Measurements from ENCODE around the gene UBE3C. TPM values are rescaled to one million over a fixed set of nuclear protein-coding genes. Genes with fewer than 3 reads are reported as not detected.

The UBE3C gene
- total and polyA plus RNA-seq, 2 experiments from 2014 or later, result 30.8 to 92.7 TPM

DNA sequence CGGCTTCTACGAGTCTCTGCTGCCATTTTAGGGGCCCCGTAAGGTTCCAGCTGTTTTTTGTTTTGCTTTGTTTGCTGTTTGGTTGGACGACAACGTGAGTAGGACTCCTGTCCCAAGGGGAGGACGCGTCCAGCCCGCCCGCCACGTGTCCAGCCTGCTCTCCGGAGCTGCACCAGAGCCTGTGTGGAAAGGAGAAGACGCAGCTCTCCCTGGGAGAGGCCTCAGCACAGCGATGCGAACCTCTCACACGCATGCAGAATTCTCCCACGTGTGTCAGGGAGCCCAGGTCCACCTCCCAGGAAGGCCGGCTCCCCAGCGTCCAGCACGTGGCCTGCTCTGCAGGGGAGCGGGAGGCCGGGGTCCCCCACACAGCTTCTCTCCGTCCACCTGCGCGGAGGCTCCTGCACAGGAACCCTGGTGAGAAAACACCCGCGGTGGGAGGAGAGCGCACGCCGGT, 161.7 kb downstream of the UBE3C start:
- Histone ChIP-seq H3F3A (ENCODE audit: insufficient read depth) (no peaks in the 10 kb centered on the region), H3K9ac (no peak overlapping the region), H3K4me2 (ENCODE audit: unreplicated experiment) (no peak overlapping the region), H4K20me1 (ENCODE audit: insufficient read depth) (no peaks in the 10 kb centered on the region), H3K9me2 (ENCODE audit: insufficient read depth) (no peaks in the 10 kb centered on the region), H2AFZ (no peak overlapping the region), H3K4me1 (ENCODE audit: insufficient read depth) (peaks cover 5% of the 10 kb centered on the region; the same call in 1 of the 2 replicates), H3K36me3 (ENCODE audit: low read depth) (no peaks in the 10 kb centered on the region), H3K27ac (no peak overlapping the region), H3K4me3 (no peak overlapping the region), H3K79me2 (ENCODE audit: insufficient read depth) (no peaks in the 10 kb centered on the region), H3K9me3 (ENCODE audit: low read depth) (no peaks in the 10 kb centered on the region), H3K27me3 (replicated peaks; ENCODE audit: insufficient read depth) (no peaks in the 10 kb centered on the region)
- DNase-seq, result no peak
- in situ Hi-C loops (cut with MboI), result no loop called here
- 88 to 89% methylated on average over 29 of the region's 29 CpGs for WGBS, 2 experiments (ENCODE audit: low coverage in 1 of 2, low lambda C conversion rate in 2 of 2, missing lambda C conversion rate in 2 of 2)
- TF ChIP-seq EZH2 (IDR thresholded peaks at IDR 0.05; ENCODE audit: insufficient read depth, poor library complexity, severe bottlenecking) (no peak), EZH2phosphoT487 (IDR thresholded peaks at IDR 0.05; ENCODE audit: insufficient read depth, low read depth) (no peak)

DNA sequence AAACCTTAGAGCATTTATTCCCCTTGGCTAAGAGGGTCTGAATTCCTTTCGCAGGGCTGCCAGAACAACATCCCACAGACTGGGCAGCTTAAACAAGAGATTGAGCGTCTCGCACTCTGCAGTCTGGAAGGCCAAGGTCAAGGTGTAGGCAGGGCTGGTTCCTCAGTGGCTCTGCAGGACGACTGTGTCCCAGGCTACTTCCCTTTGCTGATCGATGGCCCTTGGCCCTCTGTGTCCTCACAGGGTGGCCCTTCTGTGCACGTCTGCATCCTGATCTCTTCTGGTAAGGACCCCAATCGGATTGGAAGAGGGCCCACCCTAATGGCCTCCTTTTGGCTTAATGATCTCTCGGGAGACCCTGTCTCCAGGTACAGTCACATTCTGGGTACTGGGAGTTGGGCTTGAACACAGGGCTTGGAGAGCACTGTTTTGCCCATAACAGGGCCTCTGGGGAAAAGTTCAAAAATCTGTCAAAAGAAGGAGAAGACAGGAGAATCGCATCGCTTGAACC, 162.9 kb downstream of the UBE3C start:
- H3K27me3 ChIP-seq (replicated peaks; ENCODE audit: insufficient read depth), result no peaks in the 10 kb centered on the region
- H3K27ac ChIP-seq, result peak overlapping the region; percentile 60
- peak overlapping the region; percentile 48 for H3K9ac ChIP-seq
- 79 to 83% methylated on average over 10 of the region's 10 CpGs for WGBS, 2 experiments (ENCODE audit: low coverage in 1 of 2, low lambda C conversion rate in 2 of 2, missing lambda C conversion rate in 2 of 2)
- H3K9me3 ChIP-seq (ENCODE audit: low read depth), result no peaks in the 10 kb centered on the region
- TF ChIP-seq EZH2 (IDR thresholded peaks at IDR 0.05; ENCODE audit: insufficient read depth, poor library complexity, severe bottlenecking) (no peak), EZH2phosphoT487 (IDR thresholded peaks at IDR 0.05; ENCODE audit: insufficient read depth, low read depth) (no peak)
- DNase-seq, result no peak
- in situ Hi-C loops (cut with MboI), result no loop called here
- no peaks in the 10 kb centered on the region for H3K36me3 ChIP-seq (ENCODE audit: low read depth)
- H3K9me2 ChIP-seq (ENCODE audit: insufficient read depth), result no peaks in the 10 kb centered on the region
- no peaks in the 10 kb centered on the region for H3K79me2 ChIP-seq (ENCODE audit: insufficient read depth)
- H2AFZ ChIP-seq, result peak overlapping the region; percentile 69
- no peak overlapping the region for H3K4me2 ChIP-seq (ENCODE audit: unreplicated experiment)
- H3F3A ChIP-seq (ENCODE audit: insufficient read depth), result no peaks in the 10 kb centered on the region
- no peak overlapping the region for H3K4me3 ChIP-seq
- H3K4me1 ChIP-seq (ENCODE audit: insufficient read depth), result peaks cover 5% of the 10 kb centered on the region; the same call in 1 of the 2 replicates
- H4K20me1 ChIP-seq (ENCODE audit: insufficient read depth), result no peaks in the 10 kb centered on the region

GRCh38 chr7:157306846-157307838, 168.4 kb downstream of the UBE3C start:
- H3K36me3 ChIP-seq (ENCODE audit: low read depth), result no peaks in the 10 kb centered on the region
- no peaks in the 10 kb centered on the region for H4K20me1 ChIP-seq (ENCODE audit: insufficient read depth)
- TF ChIP-seq EZH2phosphoT487 (IDR thresholded peaks at IDR 0.05; ENCODE audit: insufficient read depth, low read depth), result no peak
- no peak for TF ChIP-seq EZH2 (IDR thresholded peaks at IDR 0.05; ENCODE audit: insufficient read depth, poor library complexity, severe bottlenecking)
- H3K4me3 ChIP-seq, result no peak overlapping the region
- H3K27me3 ChIP-seq (replicated peaks; ENCODE audit: insufficient read depth), result no peaks in the 10 kb centered on the region
- in situ Hi-C loops (cut with MboI), result no loop called here
- no peaks in the 10 kb centered on the region for H3K79me2 ChIP-seq (ENCODE audit: insufficient read depth)
- H3K4me1 ChIP-seq (ENCODE audit: insufficient read depth), result peaks cover 25% of the 10 kb centered on the region
- WGBS, 2 experiments (ENCODE audit: low coverage in 1 of 2, low lambda C conversion rate in 2 of 2, missing lambda C conversion rate in 2 of 2), result 88 to 89% methylated on average over 27 of the region's 27 CpGs
- H3K9me2 ChIP-seq (ENCODE audit: insufficient read depth), result no peaks in the 10 kb centered on the region
- no peak for DNase-seq
- peaks cover 25% of the 10 kb centered on the region for H3F3A ChIP-seq (ENCODE audit: insufficient read depth)
- no peak overlapping the region for H3K27ac ChIP-seq
- H2AFZ ChIP-seq, result no peak overlapping the region; the same call in 1 of the 2 replicates
- H3K9ac ChIP-seq, result no peak overlapping the region
- no peak overlapping the region for H3K4me2 ChIP-seq (ENCODE audit: unreplicated experiment)
- H3K9me3 ChIP-seq (ENCODE audit: low read depth), result no peaks in the 10 kb centered on the region

GRCh38 chr7:157309988-157310668, 171.4 kb downstream of the UBE3C start:
- in situ Hi-C loops (cut with MboI), result no loop called here
- H3K4me3 ChIP-seq, result peak overlapping the region; percentile 29

More at GRCh38 chr7:157309988-157310668, 171.4 kb downstream of the UBE3C start:
- peaks cover 23% of the 10 kb centered on the region for H3K4me1 ChIP-seq (ENCODE audit: insufficient read depth)
- peaks cover 25% of the 10 kb centered on the region for H3F3A ChIP-seq (ENCODE audit: insufficient read depth)
- no peaks in the 10 kb centered on the region for H3K79me2 ChIP-seq (ENCODE audit: insufficient read depth)
- peak; percentile 96 for DNase-seq
- TF ChIP-seq EZH2 (IDR thresholded peaks at IDR 0.05; ENCODE audit: insufficient read depth, poor library complexity, severe bottlenecking) (no peak), EZH2phosphoT487 (IDR thresholded peaks at IDR 0.05; ENCODE audit: insufficient read depth, low read depth) (no peak)
- H4K20me1 ChIP-seq (ENCODE audit: insufficient read depth), result no peaks in the 10 kb centered on the region
- no peaks in the 10 kb centered on the region for H3K9me3 ChIP-seq (ENCODE audit: low read depth)
- no peaks in the 10 kb centered on the region for H3K27me3 ChIP-seq (replicated peaks; ENCODE audit: insufficient read depth)
- peak overlapping the region; percentile 92 for H3K27ac ChIP-seq
- H3K9me2 ChIP-seq (ENCODE audit: insufficient read depth), result no peaks in the 10 kb centered on the region
- WGBS, 2 experiments (ENCODE audit: low coverage in 1 of 2, low lambda C conversion rate in 2 of 2, missing lambda C conversion rate in 2 of 2), result 2 to 4% methylated on average over 10 of the region's 10 CpGs
- peak overlapping the region; percentile 58 for H2AFZ ChIP-seq
- peak overlapping the region; percentile 53 for H3K4me2 ChIP-seq (ENCODE audit: unreplicated experiment)
- peak overlapping the region; percentile 67 for H3K9ac ChIP-seq
- no peaks in the 10 kb centered on the region for H3K36me3 ChIP-seq (ENCODE audit: low read depth)
